B cell (primary cell): ENCODE measurements around the gene TUT4. TPM values are rescaled to one million over a fixed set of nuclear protein-coding genes. Genes with fewer than 3 reads are reported as not detected.

Experiments
- ATAC-seq: fragments of 200-7000 bp; cut with Tn5 transposase; one replicate; pipeline ENCODE4 v1.10.0; 2021; ENCODE audit warnings: low read depth, mild to moderate bottlenecking, moderate number of reproducible peaks, moderate library complexity
- CTCF ChIA-PET: fragments of 350-600 bp; sonication (Branson Sonifier 250); formaldehyde crosslinking; loops from one replicate; lab custom pipeline; 2021; ENCODE audit warnings: antibody characterized with exemption, inconsistent platforms; lab: Charles Lee
- POLR2A ChIA-PET: fragments of 350-600 bp; sonication (Branson Sonifier 250); formaldehyde crosslinking; loops from one replicate; lab custom pipeline; 2021; ENCODE audit warnings: antibody characterized with exemption; lab: Charles Lee
- DNase-seq: peaks from one replicate; pipeline ENCODE4 v3.0.0; 2013
- H2AFZ ChIP-seq: 2 replicates; pipeline ENCODE4 v1.6.1; 2012; ENCODE audit warnings: mild to moderate bottlenecking, low read depth, low read length; ENCODE audit not compliant: insufficient read depth, poor library complexity, severe bottlenecking
- H3K27ac ChIP-seq, 2 donors: 1 replicate in 1 of 2; 2 replicates in 1 of 2; pipeline ENCODE4 v1.5.1; 2012 to 2013; ENCODE audit warnings: low read length in 2 of 2, mild to moderate bottlenecking in 2 of 2, moderate library complexity in 1 of 2
- H3K27me3 ChIP-seq, 4 experiments: fragments of 200-600 bp in 1 of 4; sonication (generic) in 1 of 4; replicated peaks in 1 of 4; 1 replicate in 2 of 4; 2 replicates in 2 of 4; pipeline versions ENCODE4 v1.6.1 to v1.7.0; 2013 to 2016; ENCODE audit warnings: low read length in 3 of 4, mild to moderate bottlenecking in 2 of 4, mixed read lengths in 1 of 4, moderate library complexity in 1 of 4; ENCODE audit not compliant: insufficient read depth in 4 of 4, control insufficient read depth in 3 of 4; ENCODE audit errors: control extremely low read depth in 1 of 4
- H3K36me3 ChIP-seq, 2 experiments: replicated peaks in 1 of 2; 1 replicate in 1 of 2; 2 replicates in 1 of 2; pipeline versions ENCODE4 v1.6.1 to v1.7.1; 2013; ENCODE audit warnings: low read length in 1 of 2; ENCODE audit not compliant: insufficient read depth in 2 of 2, control insufficient read depth in 1 of 2; ENCODE audit errors: control extremely low read depth in 1 of 2, extremely low read depth in 1 of 2
- H3K4me1 ChIP-seq, 2 donors: fragments of 200-600 bp in 1 of 2; sonication (generic) in 1 of 2; 1 replicate in 1 of 2; 2 replicates in 1 of 2; pipeline versions ENCODE4 v1.5.1 to v1.6.1; 2013 to 2017; ENCODE audit warnings: low read length in 2 of 2; ENCODE audit not compliant: control insufficient read depth in 2 of 2, insufficient read depth in 2 of 2
- H3K4me2 ChIP-seq: replicated peaks from 2 replicates; pipeline ENCODE3; 2012; ENCODE audit warnings: mild to moderate bottlenecking, low read depth, low read length; ENCODE audit not compliant: poor library complexity, severe bottlenecking
- H3K4me3 ChIP-seq, 5 experiments: fragments of 200-600 bp in 1 of 5; sonication (generic) in 1 of 5; 1 replicate in 3 of 5; 2 replicates in 2 of 5; pipeline versions ENCODE4 v1.5.1 to v1.7.0; 2011 to 2016; ENCODE audit warnings: low read length in 4 of 5, mild to moderate bottlenecking in 4 of 5, low read depth in 2 of 5, control low read depth in 1 of 5, moderate library complexity in 1 of 5; ENCODE audit not compliant: insufficient read depth in 1 of 5; ENCODE audit errors: control extremely low read depth in 1 of 5, extremely low read depth in 1 of 5
- H3K79me2 ChIP-seq: fragments of 200-600 bp; sonication (generic); one replicate; pipeline ENCODE4 v1.6.0; 2016; ENCODE audit warnings: low read length; ENCODE audit not compliant: control insufficient read depth, insufficient read depth
- H3K9ac ChIP-seq: fragments of 200-600 bp; sonication (generic); 2 replicates; pipeline ENCODE4 v1.6.1; 2017; ENCODE audit warnings: mild to moderate bottlenecking, low read length, moderate library complexity
- H3K9me3 ChIP-seq, 3 donors: one replicate each; pipeline versions ENCODE4 v1.6.1 to v1.7.1; 2013; ENCODE audit warnings: low read length in 2 of 3; ENCODE audit not compliant: control insufficient read depth in 2 of 3, insufficient read depth in 1 of 3; ENCODE audit errors: control extremely low read depth in 1 of 3
- H4K20me1 ChIP-seq: 2 replicates; pipeline ENCODE4 v1.6.0; 2012; ENCODE audit warnings: mild to moderate bottlenecking, low read length; ENCODE audit not compliant: insufficient read depth, control insufficient read depth, poor library complexity, severe bottlenecking
- H3K27ac Mint-ChIP-seq: one replicate; pipeline ENCODE4 v1.8.0; 2021; ENCODE audit warnings: mixed read lengths
- H3K27me3 Mint-ChIP-seq: one replicate; pipeline ENCODE4 v1.8.0; 2021; ENCODE audit warnings: mixed read lengths
- H3K4me1 Mint-ChIP-seq: one replicate; pipeline ENCODE4 v1.8.0; 2021; ENCODE audit warnings: mixed read lengths
- H3K4me3 Mint-ChIP-seq: one replicate; pipeline ENCODE4 v1.8.0; 2021; ENCODE audit warnings: mixed read lengths
- H3K9me3 Mint-ChIP-seq: one replicate; pipeline ENCODE4 v1.8.0; 2022; ENCODE audit warnings: mixed read lengths; ENCODE audit not compliant: insufficient read depth
- CTCF ChIP-seq: fragments of 200-600 bp; IDR thresholded peaks from one replicate; pipeline ENCODE4 v1.8.0; 2022; ENCODE audit warnings: antibody characterized with exemption, mild to moderate bottlenecking
- EZH2 ChIP-seq: IDR thresholded peaks from 2 replicates; pipeline ENCODE4 v1.6.1; 2012; ENCODE audit warnings: borderline replicate concordance, low read depth, mild to moderate bottlenecking, moderate library complexity, low read length; ENCODE audit not compliant: insufficient read depth, poor library complexity, severe bottlenecking
- WGBS: methylation state at CpG from one replicate; pipeline ENCODE4 v1.1.5; 2013; ENCODE audit warnings: missing lambda C conversion rate; ENCODE audit not compliant: insufficient coverage; 5-methylcytosine and 5-hydroxymethylcytosine counted together
- intact Hi-C: fragments of 100-400 bp; cut with micrococcal nuclease; formaldehyde crosslinking; loops from one replicate; pipeline ENCODE4 v1.10.0; 2022
- polyA plus RNA-seq: library from polyadenylated mRNA; depleted of rRNA; stranded (reverse); fragments of >200 nt; gene quantifications from 2 replicates; pipeline ENCODE4 v1.2.3, GENCODE V29; 2012
- total RNA-seq, 2 donors: library from RNA; stranded (reverse); fragments of 120-200 nt in 1 of 2; gene quantifications; 1 replicate in 1 of 2; 2 replicates in 1 of 2; pipeline versions ENCODE4 v1.2.3 to v1.2.4, GENCODE V29; 2013 to 2022

Gene TUT4
- total and polyA plus RNA-seq, 2 donors (not counting 1 experiment from before 2014, with no cell fraction given), result 76.6 to 248 TPM

- Mint-ChIP-seq H3K27ac (no peak overlapping the region), H3K27me3 (no peaks in the 10 kb centered on the region), H3K4me3 (no peak overlapping the region), H3K9me3 (peaks cover 10% of the 10 kb centered on the region), H3K4me1 (peaks cover 35% of the 10 kb centered on the region)
- ATAC-seq, result no peak
- peaks cover 0 to 5% of the 10 kb centered on the region in 2 experiments for H3K36me3 ChIP-seq
- TF ChIP-seq CTCF (no peak), EZH2 (no peak)
- H3K9ac ChIP-seq, result no peak overlapping the region
- no peak overlapping the region for H3K4me2 ChIP-seq
- H3K4me1 ChIP-seq, result peaks cover 0 to 6% of the 10 kb centered on the region in 2 donors
- no peak overlapping the region for H3K27ac ChIP-seq
- intact Hi-C loops, result no loop called here
- H4K20me1 ChIP-seq, result peaks cover 33% of the 10 kb centered on the region
- ChIA-PET CTCF (no interaction called here), POLR2A (no interaction called here)
- no peaks in the 10 kb centered on the region for H3K27me3 ChIP-seq
- 100% methylated on average over 2 of the region's 5 CpGs for WGBS
- no peak overlapping the region for H3K4me3 ChIP-seq
- no peak overlapping the region for H2AFZ ChIP-seq
- DNase-seq, result no peak
- H3K79me2 ChIP-seq, result peaks cover 100% of the 10 kb centered on the region
- peaks cover 4 to 35% (median 18%) of the 10 kb centered on the region in 3 donors for H3K9me3 ChIP-seq
Observed at GRCh38 chr1:52542085-52542688, 10.7 kb downstream of the TUT4 start.

- Histone ChIP-seq H4K20me1 (peaks cover 26% of the 10 kb centered on the region), H3K79me2 (peaks cover 97% of the 10 kb centered on the region), H3K4me1 (peaks cover 31 to 36% of the 10 kb centered on the region in 2 donors), H3K36me3 (peaks cover 1 to 2% of the 10 kb centered on the region in 2 experiments), H2AFZ (no peak overlapping the region), H3K27ac (peak overlapping the region in 1 of 2 donors; percentile 16), H3K9me3 (peaks cover 4 to 5% (median 4%) of the 10 kb centered on the region in 3 donors), H3K4me3 (no peak overlapping the region), H3K4me2 (no peak overlapping the region), H3K27me3 (no peaks in the 10 kb centered on the region), H3K9ac (no peak overlapping the region)
- Mint-ChIP-seq H3K9me3 (peaks cover 3% of the 10 kb centered on the region), H3K27ac (no peak overlapping the region), H3K4me1 (peaks cover 63% of the 10 kb centered on the region), H3K4me3 (no peak overlapping the region), H3K27me3 (no peaks in the 10 kb centered on the region)
- intact Hi-C loops, result loop anchor here (5.0 kb wide), 1 partner anchor 102 kb away; no protein-coding TSS in a partner anchor
- WGBS, result 67% methylated on average over 1 of the region's 2 CpGs
- no peak for ATAC-seq
- no peak for DNase-seq
- CTCF ChIA-PET, result no interaction called here
- POLR2A ChIA-PET, result interaction anchor here (0.6 kb wide), 1 partner anchor 93 kb away, joined by 4 read pairs; no protein-coding TSS in a partner anchor
- TF ChIP-seq EZH2 (no peak), CTCF (no peak)
Observed at GRCh38 chr1:52534928-52535764, 17.7 kb downstream of the TUT4 start.
